Endothelial cell of umbilical vein (primary cell): ENCODE data around the gene PTAR1. TPM values are rescaled to one million over a fixed set of nuclear protein-coding genes. Genes with fewer than 3 reads are reported as not detected.
A peak's percentile ranks its signal among the peaks of the same experiment; 100 is the strongest.

Experiments used
- BruUV-seq: library from RNA; stranded (reverse); fragments of 400-500 nt; replicated peaks from 2 replicates; lab custom pipeline; 2021; lab: Mats Ljungman, UMichigan
- CTCF ChIA-PET: fragments of 300-600, 350-600 bp; sonication (Branson Sonifier 250); formaldehyde crosslinking; loops from one replicate; lab custom pipeline; 2021; ENCODE audit warnings: antibody characterized with exemption, inconsistent platforms; lab: Charles Lee
- POLR2A ChIA-PET: fragments of 300-600, 350-600 bp; sonication (Branson Sonifier 250); formaldehyde crosslinking; loops from one replicate; lab custom pipeline; 2021; ENCODE audit warnings: antibody characterized with exemption, inconsistent platforms; lab: Charles Lee
- DNase-seq: peaks from one replicate; pipeline ENCODE4 v3.0.0-alpha.2; 2011; ENCODE audit warnings: low read depth, low spot score
- FAIRE-seq: peaks from 2 replicates; lab custom pipeline; 2011; peaks lifted over from hg19 to GRCh38; lab: Jason Lieb, UNC
- H2AFZ ChIP-seq: 2 replicates; pipeline ENCODE4 v1.6.0; 2012; ENCODE audit warnings: low read depth, low read length, control low read depth, inconsistent platforms
- H3K27ac ChIP-seq: 2 replicates; pipeline ENCODE4 v1.5.1; 2011; ENCODE audit warnings: low read depth, mild to moderate bottlenecking, control low read depth, low read length, moderate library complexity; ENCODE audit not compliant: insufficient read depth
- H3K27me3 ChIP-seq, 2 experiments: 2 replicates each; pipeline versions ENCODE4 v1.6.0 to v1.6.1; 2011; ENCODE audit warnings: low read length in 2 of 2, mixed read lengths in 1 of 2; ENCODE audit not compliant: control insufficient read depth in 2 of 2, insufficient read depth in 2 of 2
- H3K36me3 ChIP-seq, 2 experiments: 2 replicates in 1 of 2; 3 replicates in 1 of 2; pipeline ENCODE4 v1.5.1; 2011; ENCODE audit warnings: low read length in 2 of 2, mild to moderate bottlenecking in 1 of 2, moderate library complexity in 1 of 2; ENCODE audit not compliant: control insufficient read depth in 2 of 2, insufficient read depth in 2 of 2; ENCODE audit errors: extremely low read depth in 1 of 2
- H3K4me1 ChIP-seq: 3 replicates; pipeline ENCODE4 v1.5.1; 2011; ENCODE audit warnings: mild to moderate bottlenecking, low read length; ENCODE audit not compliant: control insufficient read depth, insufficient read depth; ENCODE audit errors: extremely low read depth
- H3K4me2 ChIP-seq: 2 replicates; pipeline ENCODE4 v1.6.1; 2011; ENCODE audit warnings: low read length, control low read depth, mixed read lengths; ENCODE audit not compliant: insufficient read depth
- H3K4me3 ChIP-seq, 3 experiments: fragments of 200-600 bp in 1 of 3; sonication (generic), shearing (Covaris generic) in 1 of 3; replicated peaks in 1 of 3; 2 replicates each; pipeline ENCODE4 v1.5.1; 2011 to 2016; ENCODE audit warnings: control low read depth in 3 of 3, low read length in 3 of 3, mild to moderate bottlenecking in 2 of 3, inconsistent platforms in 1 of 3, low read depth in 1 of 3, moderate library complexity in 1 of 3; ENCODE audit not compliant: insufficient read depth in 1 of 3
- H3K79me2 ChIP-seq: 2 replicates; pipeline ENCODE4 v1.6.0; 2012; ENCODE audit warnings: low read length, inconsistent platforms; ENCODE audit not compliant: control insufficient read depth, insufficient read depth
- H3K9ac ChIP-seq: replicated peaks from 2 replicates; pipeline ENCODE3; 2011; ENCODE audit warnings: low read length, control low read depth; ENCODE audit not compliant: insufficient read depth; ENCODE audit errors: extremely low read depth
- H3K9me1 ChIP-seq: replicated peaks from 3 replicates; pipeline ENCODE4 v1.6.0; 2011; ENCODE audit warnings: mild to moderate bottlenecking, low read length; ENCODE audit not compliant: control insufficient read depth, insufficient read depth; ENCODE audit errors: extremely low read depth
- H3K9me3 ChIP-seq: replicated peaks from 2 replicates; pipeline ENCODE4 v1.5.1; 2012; ENCODE audit warnings: low read length, inconsistent platforms; ENCODE audit not compliant: control insufficient read depth, insufficient read depth
- H4K20me1 ChIP-seq: replicated peaks from 2 replicates; pipeline ENCODE3; 2011; ENCODE audit warnings: mild to moderate bottlenecking, low read length; ENCODE audit not compliant: control insufficient read depth, insufficient read depth; ENCODE audit errors: extremely low read depth
- CTCF ChIP-seq, 2 donors: IDR thresholded peaks; 1 replicate in 1 of 2; 2 replicates in 1 of 2; pipeline ENCODE4 v1.5.1; 2011; ENCODE audit warnings: low read length in 2 of 2, mild to moderate bottlenecking in 2 of 2, moderate library complexity in 2 of 2, control low read depth in 1 of 2, inconsistent platforms in 1 of 2, low read depth in 1 of 2; ENCODE audit not compliant: insufficient read depth in 1 of 2; ENCODE audit errors: extremely low read depth in 1 of 2
- EZH2 ChIP-seq: IDR thresholded peaks from 2 replicates; pipeline ENCODE4 v1.6.1; 2012; ENCODE audit warnings: borderline replicate concordance, low read depth, mild to moderate bottlenecking, moderate library complexity, low read length, inconsistent platforms; ENCODE audit not compliant: severe bottlenecking
- FOS ChIP-seq: IDR thresholded peaks from 2 replicates; pipeline ENCODE4 v1.6.1; 2011; ENCODE audit warnings: mild to moderate bottlenecking, low read length, moderate library complexity, borderline replicate concordance; ENCODE audit not compliant: insufficient read depth
- GATA2 ChIP-seq: IDR thresholded peaks from 2 replicates; pipeline ENCODE4 v1.7.0; 2011; ENCODE audit warnings: low read depth, mild to moderate bottlenecking, moderate library complexity, mixed read lengths, low read length; ENCODE audit not compliant: insufficient read length, insufficient read depth
- JUN ChIP-seq: IDR thresholded peaks from 2 replicates; pipeline ENCODE4 v1.6.1; 2011; ENCODE audit warnings: borderline replicate concordance, low read depth; ENCODE audit not compliant: insufficient read length, insufficient read depth
- MYC ChIP-seq: IDR thresholded peaks from one replicate; pipeline ENCODE4 v1.6.1; 2011; ENCODE audit warnings: mild to moderate bottlenecking, low read depth, low read length
- POLR2A ChIP-seq: IDR thresholded peaks from 2 replicates; pipeline ENCODE4 v1.6.1; 2012; ENCODE audit warnings: low read depth, mild to moderate bottlenecking, control low read depth, low read length
- POLR2AphosphoS5 ChIP-seq: IDR thresholded peaks from 2 replicates; pipeline ENCODE4 v1.6.1; 2012; ENCODE audit warnings: low read depth, mild to moderate bottlenecking, control low read depth, low read length, moderate library complexity; ENCODE audit not compliant: insufficient read depth
- dilution Hi-C: fragments of 300-500 bp; cut with MboI; formaldehyde crosslinking; loops from one replicate; pipeline ENCODE4 v1.15.0; 2019; ENCODE audit warnings: low sequenced_read_pairs; ENCODE audit not compliant: extremely low pct_ligation_motif_present
- intact Hi-C: fragments of 100-400 bp; cut with micrococcal nuclease; formaldehyde crosslinking; loops from one replicate; pipeline ENCODE4 v1.10.0; 2022
- polyA plus RNA-seq, 4 experiments: library from polyadenylated mRNA; depleted of rRNA in 3 of 4; stranded (reverse) in 3 of 4; unstranded in 1 of 4; fragments of >200 nt; gene quantifications; 2 replicates each; pipeline versions ENCODE4 v1.2.1 to v1.2.3, GENCODE V29; 2011 to 2012; ENCODE audit warnings: missing spikeins in 1 of 4
- total RNA-seq: library from RNA; stranded (reverse); gene quantifications from 2 replicates; pipeline ENCODE4 v1.2.3, GENCODE V29; 2021
- TF ChIP-seq, protein P1 (sequence below): IDR thresholded peaks from 2 replicates; pipeline ENCODE4 v1.6.1; 2011; ENCODE audit not compliant: insufficient read depth, insufficient read length

Gene PTAR1
- total and polyA plus RNA-seq, 2 donors (not counting 3 experiments of a cell fraction or from before 2014, with no cell fraction given) = 8.1 to 46.8 TPM

DNA sequence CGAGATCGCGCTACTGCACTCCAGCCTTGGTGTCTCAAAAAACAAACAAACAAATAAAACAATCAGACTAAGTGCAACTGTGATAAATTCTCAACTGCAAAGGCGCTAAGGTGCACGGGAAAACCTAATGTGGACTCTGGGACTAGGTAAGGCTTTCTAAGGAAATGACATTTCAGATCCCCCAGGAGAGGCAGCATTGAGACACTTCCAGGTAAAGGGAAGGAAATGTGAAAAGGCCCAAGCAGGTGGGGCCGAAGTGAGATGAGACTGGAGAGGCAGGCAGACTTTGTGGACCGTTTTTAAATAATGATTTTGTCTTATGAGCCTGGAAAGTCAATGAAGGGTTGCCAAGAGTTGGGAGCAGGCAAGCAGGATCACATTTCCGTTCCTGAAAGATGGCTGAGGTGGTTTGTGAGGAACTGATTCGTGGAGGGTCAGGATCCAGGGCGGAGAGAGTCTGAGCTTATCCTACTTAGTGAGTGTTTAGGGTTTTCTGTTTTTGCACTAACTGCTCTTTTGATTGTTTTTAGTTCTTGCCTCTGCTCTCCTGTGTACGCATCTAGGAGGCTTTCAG is 85.6 kb downstream of the PTAR1 start:
- no peaks in the 10 kb centered on the region for H3K9me3 ChIP-seq
- POLR2A ChIA-PET = no interaction called here
- peaks cover 9 to 16% of the 10 kb centered on the region in 2 experiments for H3K27me3 ChIP-seq
- H3K4me2 ChIP-seq = peak overlapping the region; percentile 56
- no peak for FAIRE-seq
- peaks cover 36% of the 10 kb centered on the region for H3K4me1 ChIP-seq
- DNase-seq = peak; percentile 3
- H3K36me3 ChIP-seq = no peaks in the 10 kb centered on the region
- peak overlapping the region; percentile 46 for H3K27ac ChIP-seq
- TF ChIP-seq POLR2AphosphoS5 (no peak), EZH2 (no peak), JUN (no peak), POLR2A (no peak), MYC (no peak), CTCF (IDR thresholded peaks at IDR 0.05; ENCODE audit: extremely low read depth in 1 of 2, insufficient read depth in 1 of 2, low read depth in 1 of 2, low read length in 2 of 2) (no peak), FOS (no peak), GATA2 (no peak)
- TF ChIP-seq, protein P1, sequence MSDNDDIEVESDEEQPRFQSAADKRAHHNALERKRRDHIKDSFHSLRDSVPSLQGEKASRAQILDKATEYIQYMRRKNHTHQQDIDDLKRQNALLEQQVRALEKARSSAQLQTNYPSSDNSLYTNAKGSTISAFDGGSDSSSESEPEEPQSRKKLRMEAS = no peak
- H2AFZ ChIP-seq = peak overlapping the region; percentile 49
- intact Hi-C loops (loop anchor here (1.0 to 10.0 kb wide), 5 partner anchors 122 to 741 kb away; partner anchors contain the start of gene KLF9), dilution Hi-C loops (no loop called here)
- H3K9me1 ChIP-seq = no peaks in the 10 kb centered on the region
- H3K79me2 ChIP-seq = no peaks in the 10 kb centered on the region
- H4K20me1 ChIP-seq = no peaks in the 10 kb centered on the region
- CTCF ChIA-PET = interaction anchor here (0.9 to 4.2 kb wide), 22 partner anchors 13 to 928 kb away, joined by 3 to 52 read pairs (median 6); partner anchors contain the start of gene PTAR1
- no peak overlapping the region for H3K4me3 ChIP-seq
- no peak overlapping the region for H3K9ac ChIP-seq
- no TSS peak for BruUV-seq
